ENCODE measurements around the gene BARX1. TPM values are rescaled to one million over a fixed set of nuclear protein-coding genes. Genes with fewer than 3 reads are reported as not detected.
A peak's percentile ranks its signal among the peaks of the same experiment; 100 is the strongest.

BARX1 gene
- total RNA-seq, 1 donor from 2014 or later, result not detected

DNA sequence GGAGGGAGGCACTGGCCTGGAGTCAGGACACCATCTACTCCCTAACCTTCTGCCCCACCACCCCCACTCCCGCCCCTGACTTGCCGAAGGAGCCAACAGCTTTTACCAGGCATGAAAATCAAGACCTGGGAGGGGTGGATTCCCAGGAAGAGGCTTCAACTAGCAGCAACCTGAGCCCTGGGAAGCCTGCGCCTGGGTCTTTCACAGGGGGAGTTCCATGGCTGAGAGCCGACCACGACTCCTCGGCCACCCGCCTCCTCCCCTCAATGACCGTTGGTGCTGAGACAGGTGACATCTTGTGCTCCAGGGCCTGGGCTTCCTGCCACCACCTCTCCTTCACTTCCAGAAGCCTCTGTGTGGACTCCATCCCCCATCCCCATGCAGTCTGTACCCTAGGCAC, 37.1 kb downstream of the BARX1 start:
- no peak for DNase-seq (ENCODE audit: low spot score)

DNA sequence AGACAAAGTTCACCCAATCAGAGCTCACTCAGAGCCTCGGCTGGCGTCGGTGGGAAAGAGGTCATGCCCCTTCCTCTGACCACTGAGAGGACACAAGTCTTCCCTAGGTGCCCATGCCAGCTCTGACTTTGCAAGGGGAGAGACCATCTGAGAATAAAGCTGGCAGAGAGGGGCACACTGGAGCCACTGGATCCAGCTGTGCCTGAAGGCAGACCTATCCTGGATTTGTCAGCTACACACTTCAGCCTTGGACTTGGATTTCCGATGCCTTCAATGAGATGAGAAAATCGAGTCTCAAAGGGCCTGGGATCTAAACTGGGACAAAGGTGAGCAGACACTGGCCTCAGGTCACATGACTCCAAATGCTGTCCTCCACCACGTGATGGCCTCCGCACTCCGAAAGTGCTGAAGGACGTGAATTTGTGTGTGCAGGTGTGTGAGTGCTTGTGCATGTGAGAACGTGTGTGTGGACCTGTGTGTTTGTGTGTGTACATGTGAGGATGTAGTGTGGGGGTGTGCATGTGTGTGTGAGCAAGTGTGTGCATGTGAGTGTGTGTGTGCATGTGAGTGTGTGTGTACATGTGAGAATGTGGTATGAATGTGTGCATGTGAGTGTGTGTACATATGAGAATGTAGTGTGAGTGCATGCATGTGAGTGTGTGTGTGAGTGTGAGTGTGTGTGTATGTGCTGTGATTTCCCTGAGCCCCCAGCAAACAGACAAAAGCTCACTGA, 37.9 kb downstream of the BARX1 start:
- DNase-seq (ENCODE audit: low spot score), result no peak

DNA sequence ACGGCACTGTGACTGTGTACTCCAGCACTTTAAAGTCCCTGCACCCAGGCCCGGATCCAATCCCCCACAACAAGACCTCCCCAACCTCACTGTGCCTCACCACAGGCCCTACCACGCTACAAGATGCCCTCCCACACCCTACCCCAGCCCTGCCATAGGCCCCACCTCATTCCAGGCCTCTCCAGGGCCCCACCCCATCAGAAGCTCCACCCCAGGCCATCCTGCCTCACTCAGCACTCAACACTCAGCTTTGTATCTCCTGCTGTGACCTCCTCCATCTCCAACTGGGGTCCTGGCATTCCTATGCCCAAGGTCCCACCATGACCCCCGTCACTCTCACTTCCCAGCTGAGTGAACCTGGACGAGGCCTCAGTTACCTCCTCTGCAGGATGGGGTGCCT, 38.8 kb downstream of the BARX1 start:
- DNase-seq (ENCODE audit: low spot score), result no peak

DNA sequence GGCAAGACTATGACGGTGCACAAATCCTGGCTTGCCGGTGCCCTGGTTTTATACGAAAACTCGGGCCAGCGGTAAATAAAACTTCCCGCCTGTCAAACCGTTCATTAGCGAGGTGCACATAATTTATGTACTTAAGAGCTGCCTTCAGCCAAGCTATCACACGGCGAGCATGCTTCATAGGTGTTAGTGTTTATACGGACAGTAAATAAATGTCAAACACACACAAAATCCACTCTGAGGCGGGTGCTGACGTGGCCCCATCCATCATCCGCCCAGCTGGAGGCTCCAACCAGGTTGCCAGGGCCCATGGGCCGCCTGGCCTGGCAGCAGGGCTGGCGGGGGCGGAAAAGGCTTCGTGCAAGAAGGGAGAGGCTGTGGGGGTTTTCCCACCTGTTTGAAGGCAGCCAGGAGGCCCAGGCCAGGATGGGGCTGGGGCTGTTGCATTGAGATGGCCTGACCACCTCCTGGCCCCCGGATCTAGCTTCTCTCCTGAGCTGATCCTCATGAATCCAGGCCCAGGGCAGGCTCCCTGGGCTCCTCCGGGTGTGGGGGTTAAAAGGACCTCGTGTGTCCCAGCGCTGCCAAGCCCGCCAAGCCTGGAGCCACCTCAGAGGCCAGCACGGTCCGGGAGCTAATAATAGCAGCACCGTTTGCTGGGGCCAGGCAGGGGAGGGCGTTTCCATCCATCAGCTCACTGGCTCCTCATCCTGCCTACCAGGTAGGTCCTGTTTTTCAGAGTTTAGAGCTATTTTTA, 43.2 kb downstream of the BARX1 start:
- DNase-seq (ENCODE audit: low spot score), result no peak

DNA sequence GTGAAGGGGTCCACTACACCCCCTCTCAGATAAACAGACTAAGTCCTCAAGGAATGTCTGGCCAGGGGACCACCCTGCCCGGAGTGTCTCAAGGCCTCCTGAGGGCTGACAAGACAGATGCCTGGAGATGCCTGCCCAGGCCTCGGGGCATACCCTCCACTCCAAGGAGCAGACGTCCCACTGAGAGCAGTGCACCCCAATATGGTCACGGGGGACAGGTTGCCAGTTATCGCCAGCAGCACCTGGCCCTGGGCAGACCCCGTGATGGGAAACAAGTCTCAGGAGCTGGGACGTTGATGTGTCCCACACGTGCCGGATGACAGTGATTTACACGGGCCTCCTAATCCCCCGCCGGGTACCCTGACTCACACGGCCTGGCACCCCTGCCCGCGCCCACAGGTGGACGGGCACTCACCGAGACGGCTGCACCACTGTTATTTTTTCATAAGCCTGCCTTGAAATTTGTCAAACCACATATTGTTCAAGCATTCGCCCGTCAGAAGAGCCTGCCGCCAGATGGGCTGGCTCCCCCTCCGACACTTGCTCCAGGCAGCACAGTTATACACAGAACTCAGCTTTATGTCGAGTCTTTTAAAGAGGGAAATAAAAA, 43.9 kb downstream of the BARX1 start:
- no peak for DNase-seq (ENCODE audit: low spot score)

DNA sequence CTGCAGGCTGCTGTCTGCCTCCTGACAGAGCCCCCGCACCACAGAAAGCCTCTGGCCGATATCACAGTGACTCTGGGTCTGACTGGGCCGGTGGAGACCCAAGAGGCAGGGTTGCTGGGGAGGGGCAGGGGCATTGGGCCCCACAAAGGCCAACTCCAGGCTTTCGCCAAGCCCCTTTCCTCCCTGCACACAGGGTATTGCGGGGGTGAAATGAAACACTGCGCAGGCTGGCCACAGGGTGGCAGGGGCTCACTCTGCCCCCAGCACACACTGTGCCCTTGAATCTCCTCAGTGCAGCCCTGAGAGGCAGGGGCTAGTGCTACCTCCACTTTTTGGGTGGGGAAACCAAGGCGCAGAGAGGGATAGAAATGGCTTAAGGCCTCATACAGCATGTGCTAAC, 44.6 kb downstream of the BARX1 start:
- no peak for DNase-seq (ENCODE audit: low spot score)

DNA sequence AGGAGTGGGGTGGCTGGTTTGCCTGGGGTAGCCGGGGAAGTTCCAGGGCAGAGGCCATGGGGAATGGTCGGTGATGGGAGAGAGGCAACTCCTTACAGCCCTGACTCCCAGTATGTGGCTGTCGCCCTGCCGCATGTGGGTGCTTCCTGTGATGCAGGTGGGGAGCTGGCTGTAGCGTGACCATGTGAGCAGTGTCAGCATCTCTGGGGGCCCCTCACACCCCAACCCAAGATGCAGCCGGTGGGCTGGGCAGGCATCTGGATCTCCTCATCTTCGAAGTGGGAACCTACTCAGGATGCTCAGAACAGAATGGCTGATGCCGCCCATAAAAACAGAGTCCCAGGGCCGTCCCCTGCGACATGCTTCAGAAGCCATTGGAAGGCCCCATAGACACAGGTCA, 45.0 kb downstream of the BARX1 start:
- DNase-seq (ENCODE audit: low spot score), result no peak

DNA sequence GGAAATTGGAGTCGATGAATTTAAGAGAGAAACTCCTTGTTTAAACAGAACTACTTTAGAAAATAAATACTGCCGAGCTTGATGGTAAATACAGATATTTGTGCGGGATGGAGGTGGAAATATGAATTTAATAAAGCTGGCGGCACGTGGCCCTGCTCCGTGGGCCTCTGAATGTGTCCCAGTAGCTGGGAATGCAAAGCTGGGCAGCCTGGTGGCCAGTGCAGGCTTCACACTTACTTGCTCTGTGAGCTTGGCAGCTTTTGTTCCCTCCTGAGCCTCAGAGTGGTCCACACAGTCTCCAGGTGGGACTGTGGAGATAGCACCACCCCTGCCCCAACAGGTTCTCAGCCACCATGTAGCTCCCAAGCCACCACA, 45.9 kb downstream of the BARX1 start:
- no peak for DNase-seq (ENCODE audit: low spot score)

DNA sequence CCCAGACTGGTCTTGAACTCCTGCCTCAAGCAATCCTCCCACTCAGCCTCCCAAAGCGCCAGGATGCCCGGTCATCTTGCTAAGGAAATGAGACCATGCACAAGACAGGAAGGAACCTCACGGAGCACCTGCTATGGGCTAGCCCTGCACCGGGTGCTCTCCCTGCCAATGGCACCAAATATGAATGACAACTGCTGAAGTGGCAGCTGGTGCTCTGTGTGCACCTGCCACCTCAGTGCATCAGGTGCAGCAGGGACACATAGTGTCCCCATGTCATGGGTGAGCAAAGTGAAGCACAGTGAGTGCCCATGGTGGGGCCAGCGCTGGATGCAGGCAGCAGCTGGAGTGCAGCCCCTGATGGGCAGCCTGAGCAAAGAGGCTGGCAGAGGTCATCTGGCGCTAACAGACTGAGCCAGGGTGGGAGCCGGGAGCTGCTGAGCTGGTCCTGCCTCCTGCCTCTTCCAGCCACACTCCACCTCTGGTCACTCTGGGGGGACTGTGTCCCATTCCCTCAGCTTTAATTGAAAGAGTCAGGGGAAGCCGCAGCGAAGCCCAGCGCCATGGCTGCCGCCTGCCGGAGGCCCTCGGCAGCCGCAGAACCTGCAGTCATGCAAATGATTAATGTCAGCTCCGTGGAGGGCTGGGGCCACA, 46.4 kb downstream of the BARX1 start:
- DNase-seq (ENCODE audit: low spot score), result peak; percentile 3

DNA sequence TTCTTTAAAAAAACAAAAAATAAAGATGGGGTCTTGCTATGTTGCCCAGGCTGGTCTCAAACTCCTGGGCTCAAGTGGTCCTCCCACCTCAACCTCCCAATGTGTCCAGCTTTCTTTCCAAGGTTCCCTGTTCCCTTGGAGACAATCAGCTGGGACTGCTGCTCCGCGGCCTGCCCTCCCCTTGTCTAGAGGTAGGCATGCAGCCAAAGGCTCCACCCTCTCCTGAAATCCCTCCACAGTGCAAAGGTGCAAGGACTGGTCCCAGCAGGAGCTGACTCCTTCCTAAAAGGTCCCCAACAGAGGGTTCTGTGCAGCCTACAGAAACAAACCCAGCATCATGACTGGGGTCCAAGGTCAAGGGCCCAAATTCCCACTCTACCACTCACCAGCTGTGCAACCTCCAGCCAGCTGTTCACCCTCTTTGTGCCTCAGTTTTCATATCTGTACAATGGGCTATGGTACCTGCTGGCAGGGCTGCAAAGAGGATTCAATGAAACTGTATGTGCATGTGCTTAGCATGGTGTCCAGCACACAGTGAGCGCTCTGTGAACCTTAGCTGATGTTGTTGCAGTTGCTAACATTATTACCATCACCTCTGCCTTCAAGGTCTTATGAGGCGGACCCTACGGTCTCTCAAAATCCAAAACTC, 47.5 kb downstream of the BARX1 start:
- no peak for DNase-seq (ENCODE audit: low spot score)

DNA sequence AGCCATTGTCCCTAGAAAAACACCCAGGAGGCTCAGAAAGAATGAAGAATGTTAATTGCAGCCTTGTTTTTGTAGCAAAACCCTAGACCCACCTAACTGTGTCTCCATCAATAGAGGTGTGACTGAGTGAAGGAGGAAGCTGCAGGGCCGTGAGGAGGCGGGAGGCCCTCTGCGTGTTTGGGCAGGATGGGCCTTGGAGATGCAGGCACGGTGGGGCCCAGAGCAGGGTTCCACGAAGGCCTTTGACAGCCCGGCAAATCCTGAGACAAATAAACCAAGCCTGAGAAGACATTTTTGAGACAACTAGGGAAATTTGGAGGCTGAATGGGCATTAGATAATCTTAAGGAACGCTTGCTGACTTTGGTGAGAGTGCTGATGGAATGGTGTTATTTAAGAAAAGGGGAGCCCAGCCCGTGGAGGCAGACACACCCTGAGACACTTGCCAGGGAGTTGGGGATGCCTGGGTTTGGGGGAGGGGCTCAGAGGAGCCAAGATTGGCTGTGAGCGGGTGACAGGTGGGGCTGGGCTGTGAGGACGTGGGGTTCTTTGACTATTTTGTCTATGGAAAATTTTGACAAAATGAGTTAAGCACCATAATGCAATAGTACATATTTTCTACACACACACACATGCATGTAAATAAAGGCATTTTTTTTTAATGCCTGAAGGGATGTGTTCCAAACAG, 48.8 kb downstream of the BARX1 start:
- peak; percentile 57 for DNase-seq (ENCODE audit: low spot score)

DNA sequence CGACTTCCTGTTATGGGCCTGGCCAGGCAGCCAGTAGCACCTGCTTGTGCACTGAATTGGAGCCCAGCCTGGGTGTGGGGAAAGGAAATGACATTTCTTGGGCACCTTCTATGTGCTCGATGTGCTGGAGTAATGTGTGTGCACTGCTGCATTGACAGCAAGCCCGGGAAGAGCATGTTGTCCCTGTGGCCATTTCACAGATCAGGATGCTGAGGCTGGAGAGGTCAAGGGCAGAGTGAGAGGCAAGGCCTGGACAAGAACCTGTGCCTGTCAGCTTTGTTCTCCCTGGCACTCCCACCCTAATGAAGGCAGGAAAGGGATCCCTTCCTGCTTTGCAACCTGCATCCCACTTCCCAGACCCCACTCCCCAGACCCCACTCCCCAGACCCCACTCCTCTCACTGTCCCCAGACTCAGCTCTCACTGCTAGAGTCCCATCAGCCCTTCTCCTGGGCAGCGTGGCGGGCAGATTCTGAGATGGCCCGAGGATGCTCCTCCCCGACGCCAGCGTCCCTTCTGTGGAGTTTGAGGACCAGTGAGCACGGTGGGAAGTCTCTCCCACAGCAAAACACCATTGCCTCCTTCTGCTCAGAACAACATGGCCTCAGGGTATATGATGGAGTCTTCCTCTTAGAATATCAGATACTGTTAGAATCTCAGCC, 49.6 kb downstream of the BARX1 start:
- no peak for DNase-seq (ENCODE audit: low spot score)

DNA sequence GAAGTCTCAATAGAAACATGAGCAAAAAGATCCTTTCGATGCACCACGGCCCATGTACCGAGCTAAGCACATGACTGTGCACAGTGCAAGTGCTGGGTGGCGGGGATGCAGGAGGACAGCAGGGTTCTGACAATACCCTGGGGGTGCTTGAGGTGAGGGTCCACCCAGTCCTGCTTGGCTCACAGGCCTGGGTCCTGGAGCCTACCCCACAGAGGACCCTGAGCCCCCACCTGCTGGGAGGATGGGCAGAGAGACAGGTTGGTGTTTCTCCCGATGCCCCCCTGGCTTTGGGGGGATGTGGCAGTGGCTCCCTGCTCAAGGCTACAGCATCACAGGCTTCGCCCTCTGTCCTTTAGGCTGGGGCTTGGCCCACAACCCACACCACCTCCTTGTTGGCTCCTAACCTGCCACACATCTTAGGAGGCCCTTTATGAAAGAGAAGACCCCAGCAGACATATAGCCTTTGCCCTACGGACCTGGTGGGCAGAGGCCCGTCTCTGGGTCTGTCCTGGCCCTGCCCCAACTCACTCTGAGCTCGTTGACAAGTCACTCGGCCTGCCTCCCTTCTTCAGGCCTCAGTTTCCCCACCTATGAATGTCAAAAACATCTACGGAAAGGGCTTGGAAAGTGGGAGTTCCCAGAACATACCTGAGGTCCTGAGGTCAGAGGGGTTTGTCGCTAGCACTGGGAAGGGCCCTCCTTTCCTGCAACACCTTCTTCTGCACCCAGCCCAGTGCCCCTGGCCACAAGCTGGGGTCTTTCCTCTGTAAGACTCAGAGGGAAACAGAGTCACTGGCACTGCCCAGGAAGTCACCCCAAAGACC, 50.3 kb downstream of the BARX1 start:
- DNase-seq (ENCODE audit: low spot score), result no peak

DNA sequence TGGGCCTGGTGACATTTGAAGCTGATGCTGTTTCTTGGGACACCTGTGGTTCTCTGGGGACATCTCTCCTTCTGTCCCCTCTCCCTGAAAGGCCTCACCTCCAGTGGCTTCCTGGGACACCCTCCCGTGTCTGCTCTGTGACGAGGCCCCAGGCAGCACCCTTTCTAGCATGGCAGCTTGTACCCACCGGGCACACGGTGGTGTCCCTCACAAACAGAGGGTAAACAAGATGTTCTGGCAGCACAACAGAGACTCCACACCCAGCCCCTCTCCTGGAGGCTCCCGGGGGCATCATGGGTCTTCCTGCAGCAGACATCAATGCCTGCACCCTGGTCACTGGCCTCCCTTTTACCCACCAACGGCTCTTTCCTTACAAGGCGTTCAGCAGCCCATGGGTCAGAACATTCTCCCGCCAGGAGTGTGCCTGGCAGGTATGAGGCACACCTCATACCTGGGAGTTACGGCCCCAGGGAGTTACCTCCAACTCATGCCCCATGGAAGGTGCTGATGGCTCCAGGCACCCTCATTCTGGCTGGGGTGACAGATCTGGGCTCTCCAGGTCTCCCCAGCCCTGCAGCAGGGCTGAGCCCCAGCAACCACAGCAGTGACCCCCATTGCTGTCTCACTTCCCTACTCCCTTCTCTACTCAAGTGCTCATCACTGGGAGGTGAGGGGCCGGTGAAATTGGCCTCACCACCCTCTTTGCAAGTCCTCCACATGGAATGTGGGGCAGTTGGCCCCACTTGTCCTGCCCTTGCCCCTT, 51.1 kb downstream of the BARX1 start:
- DNase-seq (ENCODE audit: low spot score), result no peak

DNA sequence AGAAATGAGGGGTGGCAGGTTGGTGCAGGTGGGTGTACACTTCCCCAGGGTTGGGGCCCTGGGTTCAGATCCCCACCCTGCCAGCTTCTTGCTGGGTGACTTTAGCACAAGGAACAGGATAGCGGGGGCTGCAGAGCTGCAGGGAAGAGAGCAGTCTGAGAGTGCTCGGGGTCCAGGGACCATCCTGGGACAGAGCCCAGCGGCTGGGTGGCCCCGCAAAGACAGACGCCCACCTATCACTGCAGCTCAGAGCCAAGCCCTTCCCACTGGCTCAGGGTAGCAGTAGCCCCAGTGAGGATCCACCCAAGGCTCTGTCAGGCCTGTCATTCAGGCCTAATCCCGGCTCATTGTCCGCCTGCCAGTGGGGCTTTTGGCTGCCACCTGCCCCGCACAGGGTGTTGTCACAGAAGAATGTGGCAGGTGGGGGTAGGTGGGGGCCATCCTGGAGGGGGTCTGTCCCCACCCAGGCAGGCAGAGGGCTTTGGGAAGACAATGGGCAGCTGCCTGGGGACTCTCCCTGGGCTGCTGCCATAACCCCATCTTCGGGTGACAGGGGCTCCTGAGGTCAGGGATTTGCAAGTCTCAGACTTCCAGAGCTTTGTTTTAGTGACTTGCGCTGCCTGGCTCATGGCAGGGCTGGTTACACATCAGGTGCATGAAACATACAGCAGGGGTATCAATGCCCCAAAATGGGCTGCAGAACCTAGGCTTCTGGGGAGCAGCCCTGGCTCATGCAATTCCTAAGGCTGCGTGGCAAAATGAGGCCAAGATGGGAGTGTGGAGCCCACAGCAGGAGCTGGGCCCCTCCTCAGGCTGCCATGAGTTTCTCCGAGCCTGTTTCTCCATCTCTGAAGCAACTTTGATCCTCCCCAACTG, 52.1 kb downstream of the BARX1 start:
- no peak for DNase-seq (ENCODE audit: low spot score)

DNA sequence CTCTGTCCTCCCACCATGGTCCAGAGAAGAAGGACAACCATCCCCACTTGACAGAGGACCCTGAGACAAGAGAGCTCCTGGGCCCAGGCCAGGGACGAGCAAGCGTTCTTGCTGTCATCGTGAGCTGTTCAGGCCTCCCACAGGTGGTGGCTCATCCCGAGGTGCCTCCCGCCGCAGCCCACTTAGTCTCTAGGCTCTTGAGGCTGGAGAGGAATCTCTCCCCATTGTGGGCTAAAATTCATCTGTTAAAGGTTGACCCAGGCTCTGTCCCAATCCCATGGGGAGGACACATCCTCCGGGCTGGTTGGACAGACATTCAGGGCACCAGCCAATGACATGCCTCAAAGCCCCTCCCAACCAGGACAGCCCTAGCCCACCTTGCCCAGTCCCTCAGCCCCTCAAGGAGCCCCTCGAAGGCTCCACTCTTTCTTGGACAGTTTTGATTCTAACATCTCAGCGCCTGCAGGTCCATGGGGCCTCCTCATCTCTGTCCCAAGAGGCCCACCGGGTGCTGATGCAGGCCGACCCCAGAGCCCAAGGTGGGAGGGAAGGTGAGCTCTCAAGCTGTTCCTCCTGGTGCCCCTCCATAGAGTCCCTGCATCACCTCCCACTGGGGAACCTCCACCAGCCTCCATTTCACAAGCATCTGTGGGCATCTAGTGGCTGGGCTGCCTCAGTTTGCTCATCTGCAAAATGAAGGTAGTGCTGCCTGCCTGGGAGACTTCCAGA, 52.9 kb downstream of the BARX1 start:
- DNase-seq (ENCODE audit: low spot score), result no peak
